HepG2 (cell line): ENCODE data around the gene NACC2. TPM values are rescaled to one million over a fixed set of nuclear protein-coding genes. Genes with fewer than 3 reads are reported as not detected.

Experiments used
- ATAC-seq: fragments of 200-7000 bp; cut with Tn5 transposase; 3 replicates; pipeline ENCODE4 v1.9.1; 2020; ENCODE audit warnings: mild to moderate bottlenecking, moderate library complexity
- BruUV-seq: library from RNA; stranded (reverse); fragments of 400-500 nt; replicated peaks from 2 replicates; lab custom pipeline; 2021; lab: Mats Ljungman, UMichigan
- CTCF ChIA-PET: fragments of 300-600 bp; formaldehyde crosslinking; extraction: SDS; loops from one replicate; lab custom pipeline; 2021; ENCODE audit warnings: low total read pairs, inconsistent platforms, low intra/inter-chr PET ratio; lab: Yijun Ruan, JAX
- POLR2A ChIA-PET: fragments of 350-600 bp; sonication (Branson Sonifier 250); formaldehyde crosslinking; loops from one replicate; lab custom pipeline; 2020; ENCODE audit warnings: antibody characterized with exemption, inconsistent platforms; lab: Yijun Ruan, JAX
- DNase-seq: peaks from one replicate; pipeline ENCODE4 v3.0.0-alpha.2; 2015; ENCODE audit warnings: low spot score
- FAIRE-seq: peaks from 3 replicates; lab custom pipeline; 2011; peaks lifted over from hg19 to GRCh38; lab: Jason Lieb, UNC
- H2AFZ ChIP-seq: one replicate; pipeline ENCODE4 v1.6.1; 2011; ENCODE audit warnings: low read length, inconsistent platforms
- H3K27ac ChIP-seq: fragments of 300-600 bp; 3 replicates; pipeline ENCODE4 v1.8.0; 2011; ENCODE audit warnings: mixed run types, mild to moderate bottlenecking, mixed read lengths, low read length, inconsistent platforms; ENCODE audit not compliant: insufficient read depth; ENCODE audit errors: extremely low read length
- H3K27me3 ChIP-seq, 2 experiments: fragments of 200-600 bp in 1 of 2; 2 replicates in 1 of 2; 3 replicates in 1 of 2; pipeline versions ENCODE4 v1.6.0 to v1.8.0; 2011; ENCODE audit warnings: low read length in 2 of 2, mild to moderate bottlenecking in 2 of 2, moderate library complexity in 2 of 2, inconsistent platforms in 1 of 2; ENCODE audit not compliant: insufficient read depth in 2 of 2, control insufficient read depth in 1 of 2
- H3K36me3 ChIP-seq, 2 experiments: fragments of 200-600 bp in 1 of 2; replicated peaks in 1 of 2; 2 replicates in 1 of 2; 3 replicates in 1 of 2; pipeline versions ENCODE4 v1.5.1 to v1.8.0; 2011; ENCODE audit warnings: low read length in 2 of 2, inconsistent platforms in 1 of 2; ENCODE audit not compliant: insufficient read depth in 2 of 2, control insufficient read depth in 1 of 2
- H3K4me1 ChIP-seq: 2 replicates; pipeline ENCODE4 v1.5.1; 2012; ENCODE audit warnings: low read length, inconsistent platforms; ENCODE audit not compliant: insufficient read depth
- H3K4me2 ChIP-seq: 2 replicates; pipeline ENCODE4 v1.6.0; 2011; ENCODE audit warnings: low read depth, low read length, inconsistent platforms
- H3K4me3 ChIP-seq, 3 experiments: fragments of 200-600 bp in 1 of 3; sonication (generic), shearing (Covaris generic) in 1 of 3; replicated peaks in 1 of 3; 2 replicates each; pipeline ENCODE4 v1.5.1; 2011 to 2016; ENCODE audit warnings: low read length in 3 of 3, inconsistent platforms in 2 of 3, low read depth in 2 of 3, mild to moderate bottlenecking in 2 of 3, control low read depth in 1 of 3, mixed read lengths in 1 of 3; ENCODE audit not compliant: insufficient read depth in 1 of 3
- H3K79me2 ChIP-seq: one replicate; pipeline ENCODE4 v1.6.1; 2011; ENCODE audit warnings: low read length, inconsistent platforms; ENCODE audit not compliant: insufficient read depth
- H3K9ac ChIP-seq: 2 replicates; pipeline ENCODE4 v1.6.0; 2011; ENCODE audit warnings: mild to moderate bottlenecking, low read depth, low read length, inconsistent platforms; ENCODE audit not compliant: insufficient read depth
- H3K9me3 ChIP-seq: 2 replicates; pipeline ENCODE4 v1.5.1; 2012; ENCODE audit warnings: mild to moderate bottlenecking, low read length
- H4K20me1 ChIP-seq: 2 replicates; pipeline ENCODE4 v1.6.0; 2011; ENCODE audit warnings: inconsistent platforms, mild to moderate bottlenecking, low read length, moderate library complexity; ENCODE audit not compliant: insufficient read depth
- AKAP8 ChIP-seq: sonication (generic); formaldehyde crosslinking; IDR thresholded peaks from 2 replicates; pipeline ENCODE4 v1.5.1; 2020; ENCODE audit warnings: mild to moderate bottlenecking, missing genetic modification reagents
- ARNT ChIP-seq: fragments of 450-650 bp; IDR thresholded peaks from 2 replicates; pipeline ENCODE4 v1.6.1; 2017
- CENPBD1 ChIP-seq: sonication (generic); formaldehyde crosslinking; IDR thresholded peaks from 2 replicates; pipeline ENCODE4 v1.8.0; 2022; ENCODE audit warnings: missing genetic modification reagents, low read depth, mild to moderate bottlenecking, borderline replicate concordance
- ISL2 ChIP-seq: sonication (generic); formaldehyde crosslinking; IDR thresholded peaks from 2 replicates; pipeline ENCODE4 v1.5.0; 2020; ENCODE audit warnings: missing genetic modification reagents
- NONO ChIP-seq, 2 experiments: fragments of 450-650 bp in 1 of 2; sonication (generic) in 1 of 2; formaldehyde crosslinking in 1 of 2; IDR thresholded peaks in 1 of 2; conservative IDR thresholded peaks in 1 of 2; 2 replicates each; pipeline versions ENCODE4 v1.6.1 to v1.8.0; 2017 to 2022; ENCODE audit warnings: mild to moderate bottlenecking in 1 of 2, missing genetic modification reagents in 1 of 2, moderate library complexity in 1 of 2
- PAX8 ChIP-seq: sonication (generic); formaldehyde crosslinking; IDR thresholded peaks from 2 replicates; pipeline ENCODE4 v1.8.0; 2022; ENCODE audit warnings: mild to moderate bottlenecking, missing genetic modification reagents, borderline replicate concordance
- PAXIP1 ChIP-seq: sonication (generic); formaldehyde crosslinking; conservative IDR thresholded peaks from 2 replicates; pipeline ENCODE4 v1.4.0; 2020; ENCODE audit warnings: mild to moderate bottlenecking, missing genetic modification reagents, moderate library complexity
- PLSCR1 ChIP-seq: sonication (generic); formaldehyde crosslinking; IDR thresholded peaks from 2 replicates; pipeline ENCODE4 v1.5.0; 2020; ENCODE audit warnings: missing genetic modification reagents, mild to moderate bottlenecking, borderline replicate concordance
- ZBTB26 ChIP-seq: IDR thresholded peaks from 2 replicates; pipeline ENCODE4 v1.6.1; 2016; ENCODE audit warnings: missing compliant biosample characterization, missing genetic modification reagents, borderline replicate concordance
- ZNF609 ChIP-seq: sonication (generic); formaldehyde crosslinking; IDR thresholded peaks from 2 replicates; pipeline ENCODE4 v1.4.0; 2020; ENCODE audit warnings: mild to moderate bottlenecking, missing genetic modification reagents, borderline replicate concordance
- ZNF691 ChIP-seq: sonication (generic); formaldehyde crosslinking; IDR thresholded peaks from 2 replicates; pipeline ENCODE4 v1.4.0; 2020; ENCODE audit warnings: missing genetic modification reagents, low read depth, mild to moderate bottlenecking, borderline replicate concordance
- ZNF878 ChIP-seq: sonication (generic); formaldehyde crosslinking; IDR thresholded peaks from 2 replicates; pipeline ENCODE4 v1.8.1; 2023; ENCODE audit warnings: mild to moderate bottlenecking, missing genetic modification reagents, moderate library complexity
- WGBS: methylation state at CpG from one replicate; pipeline ENCODE4 v1.1.6; 2017; ENCODE audit warnings: low lambda C conversion rate; 5-methylcytosine and 5-hydroxymethylcytosine counted together
- in situ Hi-C: cut with HindIII; loops from 2 replicates; pipeline ENCODE4 v1.10.0; 2017; ENCODE audit warnings: low pct_unique_long_range_greater_than_20kb; ENCODE audit not compliant: extremely low pct_ligation_motif_present
- intact Hi-C: fragments of 100-400 bp; cut with micrococcal nuclease; formaldehyde crosslinking; loops from one replicate; pipeline ENCODE4 v1.10.0; 2022; ENCODE audit not compliant: unreplicated experiment
- polyA plus RNA-seq, 8 experiments: library from polyadenylated mRNA; depleted of rRNA in 3 of 8; stranded (reverse) in 7 of 8; unstranded in 1 of 8; fragments of >200 nt; fragmentation: Illumina TruSeq in 4 of 8; extraction: Trizol in 4 of 8; gene quantifications; 2 replicates each; pipeline versions ENCODE4 v1.2.1 to v1.2.3, GENCODE V29; 2011 to 2016; ENCODE audit warnings: low read depth in 4 of 8, missing spikeins in 1 of 8, mixed read lengths in 1 of 8; ENCODE audit not compliant: insufficient read depth in 1 of 8
- total RNA-seq, 5 experiments: library from RNA; depleted of rRNA; stranded (reverse); fragments of >200 nt; fragmentation: Illumina TruSeq; extraction: Trizol; gene quantifications; 2 replicates each; pipeline ENCODE4 v1.2.3, GENCODE V29; 2016; ENCODE audit warnings: low read depth in 1 of 5

Gene NACC2
- total and polyA plus RNA-seq, 2 of the 13 experiments (the other 11 are each of a cell fraction or from before 2014, with no cell fraction given) = 5.9 to 12.3 TPM

GRCh38 chr9:136144450-136144849 lies 49.4 kb upstream of the NACC2 start:
- FAIRE-seq (no peak), DNase-seq (no peak), ATAC-seq (no peak)
- no peaks in the 10 kb centered on the region for H3K36me3 ChIP-seq
- WGBS = 17% methylated on average over 1 of the region's 11 CpGs
- no peak overlapping the region for H3K4me2 ChIP-seq
- H3K9ac ChIP-seq = no peak overlapping the region
- in situ Hi-C loops = no loop called here
- no peak overlapping the region for H3K27ac ChIP-seq
- BruUV-seq = no TSS peak
- intact Hi-C loops = no loop called here
- POLR2A ChIA-PET = no interaction called here
- no peak overlapping the region for H3K4me3 ChIP-seq
- no peaks in the 10 kb centered on the region for H4K20me1 ChIP-seq
- H3K27me3 ChIP-seq = peaks cover 5 to 61% of the 10 kb centered on the region in 2 experiments
- H3K9me3 ChIP-seq = no peaks in the 10 kb centered on the region
- H3K79me2 ChIP-seq = no peaks in the 10 kb centered on the region
- peaks cover 15% of the 10 kb centered on the region for H3K4me1 ChIP-seq
- CTCF ChIA-PET = interaction anchor here (1.8 kb wide), 1 partner anchor 82 kb away, joined by 7 read pairs; no protein-coding TSS in a partner anchor
- no peak overlapping the region for H2AFZ ChIP-seq
- TF ChIP-seq ZNF878 (CRISPR knock-in tag) (no peak), ZNF691 (no peak), PAXIP1 (CRISPR knock-in tag) (no peak), ZBTB26 (CRISPR knock-in tag) (no peak), AKAP8 (CRISPR knock-in tag) (no peak), NONO (IDR thresholded peaks at IDR 0.05) (no peak), NONO (CRISPR knock-in tag; conservative IDR thresholded peaks at IDR 0.05) (no peak), ARNT (no peak), CENPBD1 (no peak), PAX8 (no peak), ZNF609 (CRISPR knock-in tag) (no peak), ISL2 (CRISPR knock-in tag) (no peak), PLSCR1 (CRISPR knock-in tag) (no peak)
